SHP77 treated with DMSO at 0.1 percent for 48 hours (cell line): ENCODE measurements around the gene CACNA1C.

Experiments used
- DNase-seq: peaks from one replicate; lab custom pipeline; 2025; lab: John Stamatoyannopoulos, UW

CACNA1C gene

GRCh38 chr12:2645460-2645859 lies 592.7 kb downstream of the CACNA1C start:
- no peak for DNase-seq

DNA sequence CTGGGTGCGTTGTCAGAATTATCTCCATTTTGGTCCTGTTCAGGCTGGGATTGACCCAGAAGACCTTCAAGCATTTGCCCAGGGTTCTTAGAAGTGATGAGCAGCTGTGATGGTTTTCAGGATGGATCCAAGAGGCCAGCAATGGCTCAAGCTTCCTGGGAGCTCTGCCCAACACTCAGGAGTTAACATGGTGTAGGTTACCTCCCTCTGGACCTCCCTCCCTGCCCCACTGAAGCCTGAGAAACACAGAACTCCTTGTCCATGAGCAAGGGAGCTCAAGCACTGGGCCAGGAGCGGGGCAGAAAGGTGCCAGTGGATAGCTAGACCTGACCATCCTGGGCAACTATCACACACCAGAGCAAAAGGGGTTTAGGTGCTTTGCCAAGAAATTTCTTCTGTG lies 593.6 kb downstream of the CACNA1C start:
- DNase-seq = no peak

GRCh38 chr12:2647186-2647585 lies 594.4 kb downstream of the CACNA1C start:
- DNase-seq = no peak

- no peak for DNase-seq
Measured at GRCh38 chr12:2648406-2648805, 595.6 kb downstream of the CACNA1C start.

DNA sequence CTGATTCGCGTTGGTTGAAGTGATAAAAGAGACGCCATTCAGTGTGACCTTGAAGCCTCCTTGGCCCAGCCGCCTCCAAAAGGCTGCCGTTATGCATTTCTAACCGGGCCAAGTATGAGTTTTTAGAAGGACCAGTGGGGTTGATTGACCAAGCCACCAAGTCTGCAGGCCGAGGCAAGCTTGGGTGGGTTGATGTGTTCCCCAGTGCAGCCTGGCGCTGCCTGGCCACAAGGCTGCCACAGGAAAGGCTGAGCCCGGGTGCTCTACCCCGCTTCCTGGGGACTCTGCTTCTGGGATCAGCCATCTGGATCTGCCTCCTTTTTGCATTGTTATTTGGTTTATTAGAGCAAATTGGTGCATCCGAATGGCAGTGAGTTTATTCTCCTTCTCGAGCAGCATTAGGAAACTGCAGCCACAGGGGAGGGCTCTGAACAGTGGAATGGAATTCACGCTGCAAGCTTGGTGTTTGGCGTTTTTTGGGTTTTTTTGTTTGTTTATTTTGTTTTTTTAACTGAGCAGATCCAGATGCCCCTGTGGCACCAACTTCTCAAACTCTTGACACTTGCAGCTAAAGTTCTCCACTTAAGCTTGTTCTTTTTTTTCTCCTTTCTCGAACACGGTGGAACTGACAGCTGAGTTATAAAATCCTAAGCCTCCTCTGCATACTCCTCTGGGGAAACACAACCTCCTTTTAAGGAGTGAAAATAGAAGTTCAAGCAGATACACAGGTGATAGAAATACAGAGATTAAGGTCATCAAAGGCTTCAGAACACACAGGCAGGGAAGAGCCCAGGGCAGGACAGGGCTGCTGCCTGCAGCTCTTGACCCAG lies 596.6 kb downstream of the CACNA1C start:
- DNase-seq = no peak

DNA sequence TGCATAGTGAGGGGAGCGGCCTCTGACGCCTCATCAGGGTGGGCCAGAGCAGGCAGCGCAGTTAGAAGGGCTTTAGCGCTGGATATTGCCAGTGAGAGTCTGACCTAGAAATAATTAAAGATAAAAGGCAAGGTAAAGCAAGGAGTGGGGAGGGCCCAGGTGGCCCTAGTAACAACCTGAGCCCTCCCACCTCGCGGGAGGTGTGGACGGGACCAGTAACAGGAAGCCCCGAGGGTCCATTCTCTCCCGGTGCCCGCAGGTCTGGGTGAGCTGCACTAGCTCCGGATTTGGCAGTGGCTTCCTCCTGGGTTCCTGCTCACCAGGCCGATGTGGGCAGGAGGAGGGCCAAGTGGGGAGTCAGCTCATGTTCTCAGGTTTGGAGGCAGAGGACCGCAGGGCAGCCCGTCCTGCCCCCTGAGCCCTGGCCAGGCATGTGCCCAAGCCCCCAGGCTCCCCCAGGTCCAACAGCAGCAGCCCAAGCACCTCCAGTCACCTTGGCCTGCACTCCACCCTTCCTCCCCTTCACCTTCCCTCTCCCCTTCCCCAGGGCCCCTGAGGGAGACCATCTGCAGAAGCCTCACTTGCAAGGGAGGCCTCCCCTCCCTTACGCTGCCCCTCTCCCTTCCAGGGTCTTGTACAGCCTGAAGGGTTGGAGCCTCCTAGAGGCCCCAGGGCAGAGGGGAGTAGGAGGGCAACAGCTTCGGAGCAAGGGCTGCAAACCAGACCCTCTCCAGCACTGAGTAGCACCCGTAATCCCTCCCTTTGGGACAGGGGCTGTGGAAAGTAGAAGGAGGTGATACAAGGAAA lies 597.7 kb downstream of the CACNA1C start:
- no peak for DNase-seq

GRCh38 chr12:2651068-2651965 lies 598.5 kb downstream of the CACNA1C start:
- DNase-seq = no peak

DNA sequence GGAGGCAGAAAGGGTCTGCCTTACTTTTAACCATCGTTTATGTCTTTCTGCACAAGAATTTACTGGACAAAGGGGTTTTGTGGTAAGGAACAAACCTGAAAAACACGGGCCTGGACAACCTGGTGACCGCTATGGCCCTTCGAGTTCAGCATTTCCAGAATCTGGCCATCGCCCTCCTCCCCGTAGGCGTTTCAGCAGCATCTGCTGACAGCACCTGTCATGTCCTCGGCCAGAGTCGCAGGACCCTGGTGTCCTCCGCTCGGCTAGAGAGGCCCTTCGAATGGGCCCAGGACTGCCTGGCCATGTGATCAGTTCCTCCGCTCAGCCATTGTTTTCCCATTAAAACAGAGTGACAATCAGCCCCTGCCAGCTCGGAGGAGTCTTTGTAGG lies 599.2 kb downstream of the CACNA1C start:
- no peak for DNase-seq

DNA sequence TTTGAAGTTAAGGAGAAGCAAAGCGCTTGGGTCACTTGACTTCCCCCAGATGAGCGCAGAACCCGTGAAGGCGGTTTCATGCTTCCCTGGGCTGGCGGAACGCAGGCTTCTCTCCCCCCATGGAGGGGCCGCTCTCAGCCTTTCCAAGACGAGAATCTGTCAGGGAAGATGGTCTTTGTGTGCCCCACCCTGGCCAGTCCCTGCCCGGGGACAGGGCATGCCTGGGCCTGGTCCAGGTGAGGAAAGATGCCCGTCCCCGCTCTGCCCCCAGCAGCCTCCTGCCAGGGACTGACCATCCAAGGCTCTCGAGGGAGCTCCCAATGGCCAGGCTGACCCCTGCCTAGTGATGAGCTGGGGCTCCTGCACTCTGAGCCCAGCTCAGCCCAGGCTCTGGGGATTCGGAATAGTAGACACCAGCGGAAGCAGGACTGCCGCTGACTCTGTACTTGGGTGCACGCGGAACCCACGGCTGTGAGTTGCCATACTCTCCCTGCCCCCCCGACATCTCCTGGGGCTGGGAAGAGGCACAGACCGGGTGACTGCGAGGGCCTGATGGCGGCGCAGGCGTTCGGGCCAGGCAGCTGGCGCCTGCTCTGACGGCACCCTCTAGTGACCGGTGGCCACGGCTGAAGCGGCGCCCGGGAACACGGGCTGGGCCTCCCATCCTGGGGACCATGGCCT lies 599.8 kb downstream of the CACNA1C start:
- no peak for DNase-seq

DNA sequence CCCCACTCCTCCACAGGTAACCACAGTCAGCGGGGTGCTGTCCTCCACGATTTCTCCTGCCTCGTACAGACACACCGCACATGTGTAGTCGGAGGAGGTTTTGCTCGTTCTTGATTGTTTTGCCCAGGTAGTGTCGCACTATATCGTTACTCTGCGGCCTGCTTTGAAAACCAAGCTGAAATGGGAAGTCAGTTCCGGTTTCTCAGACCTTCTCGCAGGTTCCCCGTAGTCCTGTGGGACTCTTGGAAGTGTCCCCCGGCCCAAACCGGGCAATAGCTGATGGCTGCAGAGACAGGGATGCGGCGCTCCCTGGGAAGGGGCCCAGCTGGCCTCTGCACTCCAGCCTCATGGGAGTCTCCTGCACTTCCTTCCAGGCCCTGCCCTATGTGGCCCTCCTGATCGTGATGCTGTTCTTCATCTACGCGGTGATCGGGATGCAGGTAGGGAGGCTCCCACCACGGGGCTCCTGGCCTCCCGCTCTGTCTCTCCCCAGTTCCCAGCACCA lies 600.7 kb downstream of the CACNA1C start:
- no peak for DNase-seq

GRCh38 chr12:2654311-2654710 lies 601.5 kb downstream of the CACNA1C start:
- DNase-seq = no peak

DNA sequence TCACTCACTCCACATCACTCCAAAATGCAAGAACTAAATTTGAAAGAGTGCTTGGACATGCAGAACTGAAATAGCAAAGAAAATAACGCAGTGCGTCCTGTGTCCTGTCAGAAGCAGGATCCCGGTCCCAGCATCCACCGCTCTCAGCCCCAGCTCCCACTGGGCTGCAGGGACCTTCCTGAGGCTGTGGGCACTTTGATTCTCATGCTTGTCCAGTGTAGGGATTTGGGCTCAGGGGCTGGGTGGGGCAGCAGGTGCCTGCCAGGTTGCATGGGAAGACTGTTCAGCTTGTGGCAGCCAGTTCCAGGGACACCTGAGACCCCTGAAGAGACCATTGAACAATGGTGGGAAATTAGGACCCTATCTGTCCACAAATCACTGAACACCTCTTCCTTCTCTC lies 602.0 kb downstream of the CACNA1C start:
- DNase-seq = no peak

GRCh38 chr12:2662524-2662923 lies 609.7 kb downstream of the CACNA1C start:
- DNase-seq = no peak

GRCh38 chr12:2664721-2665577 lies 612.2 kb downstream of the CACNA1C start:
- DNase-seq = no peak

- no peak for DNase-seq
Measured at GRCh38 chr12:2666411-2666810, 613.6 kb downstream of the CACNA1C start.

- DNase-seq = no peak
Measured at GRCh38 chr12:2666846-2667245, 614.1 kb downstream of the CACNA1C start.

GRCh38 chr12:2667716-2668440 lies 615.1 kb downstream of the CACNA1C start:
- no peak for DNase-seq

GRCh38 chr12:2668816-2669215 lies 616.0 kb downstream of the CACNA1C start:
- no peak for DNase-seq

DNA sequence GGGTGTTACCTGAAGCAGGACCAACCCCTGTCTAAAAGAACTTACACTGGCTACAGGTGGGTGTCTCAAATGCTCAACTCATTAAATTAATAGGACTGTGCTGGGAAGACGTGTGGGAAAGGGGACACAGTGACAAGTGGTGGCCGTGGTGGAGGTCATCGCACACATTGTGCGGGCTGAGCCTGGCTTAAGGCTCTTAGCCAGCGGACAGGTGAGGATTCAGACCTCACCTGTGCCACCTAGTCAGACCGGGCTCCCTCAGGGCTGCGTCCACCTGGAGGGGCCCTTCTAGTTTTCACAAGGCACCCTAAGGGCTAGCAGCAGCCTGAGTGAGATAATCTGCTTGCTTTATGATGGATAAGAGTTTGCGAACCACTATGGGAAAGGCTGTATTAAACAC lies 616.8 kb downstream of the CACNA1C start:
- no peak for DNase-seq

GRCh38 chr12:2672863-2673262 lies 620.1 kb downstream of the CACNA1C start:
- no peak for DNase-seq
